WI38 (cell line): ENCODE results near the gene CCNT1.

ENCODE experiments used
- H3K4me3 ChIP-seq: 2 replicates; pipeline ENCODE4 v1.5.1; 2011; ENCODE audit warnings: low read depth, mild to moderate bottlenecking, control low read depth, low read length
- TF ChIP-seq, protein P1 (sequence below): IDR thresholded peaks from 2 replicates; pipeline ENCODE4 v1.5.1; 2012; ENCODE audit warnings: low read depth, mild to moderate bottlenecking, control low read depth, low read length

Gene CCNT1

DNA sequence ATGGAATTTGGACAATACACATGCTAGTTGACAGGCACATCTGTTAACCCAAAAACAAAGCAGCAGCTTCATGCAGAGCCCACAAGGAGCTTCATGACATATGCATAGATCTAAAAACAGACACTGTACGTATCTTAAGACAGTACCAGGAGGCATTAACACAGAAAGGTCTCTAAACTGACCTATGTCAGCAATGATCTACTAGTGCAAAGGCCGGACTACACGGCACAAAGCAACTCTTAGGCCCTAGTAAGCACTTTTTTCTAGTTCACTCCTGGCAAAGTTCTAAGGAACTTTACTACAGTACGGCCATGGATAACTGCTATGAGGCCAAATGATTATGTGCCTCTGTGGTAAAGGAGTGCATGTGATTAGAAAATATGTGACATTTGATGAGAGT, 26.1 kb downstream of the CCNT1 start:
- no peak overlapping the region for H3K4me3 ChIP-seq
- TF ChIP-seq, protein P1, sequence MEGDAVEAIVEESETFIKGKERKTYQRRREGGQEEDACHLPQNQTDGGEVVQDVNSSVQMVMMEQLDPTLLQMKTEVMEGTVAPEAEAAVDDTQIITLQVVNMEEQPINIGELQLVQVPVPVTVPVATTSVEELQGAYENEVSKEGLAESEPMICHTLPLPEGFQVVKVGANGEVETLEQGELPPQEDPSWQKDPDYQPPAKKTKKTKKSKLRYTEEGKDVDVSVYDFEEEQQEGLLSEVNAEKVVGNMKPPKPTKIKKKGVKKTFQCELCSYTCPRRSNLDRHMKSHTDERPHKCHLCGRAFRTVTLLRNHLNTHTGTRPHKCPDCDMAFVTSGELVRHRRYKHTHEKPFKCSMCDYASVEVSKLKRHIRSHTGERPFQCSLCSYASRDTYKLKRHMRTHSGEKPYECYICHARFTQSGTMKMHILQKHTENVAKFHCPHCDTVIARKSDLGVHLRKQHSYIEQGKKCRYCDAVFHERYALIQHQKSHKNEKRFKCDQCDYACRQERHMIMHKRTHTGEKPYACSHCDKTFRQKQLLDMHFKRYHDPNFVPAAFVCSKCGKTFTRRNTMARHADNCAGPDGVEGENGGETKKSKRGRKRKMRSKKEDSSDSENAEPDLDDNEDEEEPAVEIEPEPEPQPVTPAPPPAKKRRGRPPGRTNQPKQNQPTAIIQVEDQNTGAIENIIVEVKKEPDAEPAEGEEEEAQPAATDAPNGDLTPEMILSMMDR, result no peak

DNA sequence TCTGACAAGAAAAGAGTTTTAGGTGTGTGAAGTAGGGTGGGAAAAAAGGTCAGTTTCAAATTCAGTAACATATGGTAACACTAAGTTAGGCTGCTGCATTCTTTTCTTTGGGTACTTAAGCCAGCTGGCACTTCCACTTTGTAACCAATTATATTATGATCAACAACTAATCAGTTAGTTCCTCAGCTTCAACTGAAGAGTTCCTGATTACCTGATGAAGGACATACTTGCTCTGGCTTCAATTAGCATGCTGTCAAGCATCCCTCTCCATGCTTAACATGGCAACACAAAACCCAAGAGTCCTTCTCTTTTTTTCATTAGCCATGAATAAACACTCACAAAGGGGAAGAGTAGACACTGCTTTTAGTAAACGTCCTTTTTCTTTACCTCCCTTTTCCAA, 27.7 kb downstream of the CCNT1 start:
- TF ChIP-seq, protein P1, result no peak

DNA sequence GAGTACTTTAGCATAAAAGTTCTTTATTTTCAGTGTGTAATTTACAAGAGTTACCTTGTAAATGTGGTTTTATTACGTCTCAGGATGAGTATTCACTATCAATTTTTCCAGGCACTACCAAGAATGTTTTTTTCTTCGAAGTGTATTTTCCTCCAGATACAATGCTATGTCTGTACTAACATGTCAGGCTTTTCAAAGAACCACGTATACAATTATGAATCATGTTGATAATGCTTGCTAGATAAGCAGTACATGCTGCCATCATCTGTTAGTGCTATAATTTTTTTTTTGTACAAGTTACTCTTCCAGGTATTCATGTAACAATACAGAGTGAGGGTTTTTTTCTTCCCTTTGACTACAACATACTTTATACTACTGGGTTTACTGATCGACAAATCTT, 28.9 kb downstream of the CCNT1 start:
- TF ChIP-seq, protein P1, result no peak
- H3K4me3 ChIP-seq, result no peak overlapping the region

More for the DNA sequence above, 27.7 kb downstream of the CCNT1 start:
- H3K4me3 ChIP-seq, result no peak overlapping the region

DNA sequence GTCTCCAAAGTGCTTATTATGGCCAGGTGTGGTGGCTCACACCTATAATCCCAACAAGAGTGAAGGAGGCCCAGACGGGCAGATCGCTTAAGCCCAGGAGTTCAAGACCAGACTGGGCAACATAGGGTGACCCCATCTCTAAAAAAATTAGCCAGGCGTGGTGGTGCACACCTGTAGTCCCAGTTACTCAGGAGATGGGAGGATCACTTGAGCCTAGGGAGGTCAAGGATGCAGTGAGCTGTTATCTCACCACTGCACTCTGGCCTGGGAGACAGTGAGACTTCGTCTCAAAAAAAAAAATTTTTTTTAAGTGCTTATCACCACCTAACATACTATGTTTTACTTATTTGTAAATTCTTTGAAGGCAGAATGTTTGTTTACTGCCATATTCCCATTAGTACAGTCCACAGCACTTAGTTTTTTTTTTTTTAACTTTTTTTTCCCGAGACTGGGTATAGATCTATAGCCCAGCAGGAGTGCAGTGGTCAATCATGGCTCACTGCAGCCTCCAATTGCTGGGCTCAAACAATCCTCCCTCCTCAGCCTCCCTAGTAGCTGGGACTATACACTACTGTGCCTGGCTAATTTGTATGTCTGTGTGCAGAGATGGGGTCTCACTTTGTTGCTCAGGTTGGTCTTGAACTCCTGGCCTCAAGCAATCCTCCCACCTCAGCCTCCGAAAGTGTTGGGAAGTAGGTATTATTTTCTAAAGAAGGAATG, 29.7 kb downstream of the CCNT1 start:
- H3K4me3 ChIP-seq, result no peak overlapping the region
- TF ChIP-seq, protein P1, result no peak

DNA sequence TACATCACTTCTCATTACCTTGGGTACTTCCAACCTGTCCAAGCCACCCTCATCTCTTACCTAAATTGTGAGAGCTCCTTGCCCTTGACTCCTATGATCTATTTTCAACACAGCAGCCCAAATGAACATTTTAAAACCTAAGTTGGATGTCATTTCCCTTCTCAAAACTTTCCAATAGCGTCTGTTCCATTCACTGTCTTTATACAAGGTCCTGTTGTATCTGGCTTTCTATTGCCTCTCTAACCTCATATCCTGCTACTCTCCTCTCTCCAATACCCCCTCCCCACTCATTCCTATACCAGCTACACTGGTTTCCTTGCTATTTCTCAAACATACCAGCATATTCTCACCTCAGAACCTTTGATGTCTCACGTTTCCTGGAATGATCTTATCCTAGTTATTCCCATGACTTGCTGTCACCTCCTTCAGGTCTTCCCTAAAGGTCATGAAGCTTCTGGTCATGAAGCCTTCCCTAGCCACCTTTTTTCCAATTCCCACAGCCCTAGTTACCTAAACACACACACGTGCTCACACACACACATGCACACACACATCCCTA, 30.4 kb downstream of the CCNT1 start:
- TF ChIP-seq, protein P1, result no peak

DNA sequence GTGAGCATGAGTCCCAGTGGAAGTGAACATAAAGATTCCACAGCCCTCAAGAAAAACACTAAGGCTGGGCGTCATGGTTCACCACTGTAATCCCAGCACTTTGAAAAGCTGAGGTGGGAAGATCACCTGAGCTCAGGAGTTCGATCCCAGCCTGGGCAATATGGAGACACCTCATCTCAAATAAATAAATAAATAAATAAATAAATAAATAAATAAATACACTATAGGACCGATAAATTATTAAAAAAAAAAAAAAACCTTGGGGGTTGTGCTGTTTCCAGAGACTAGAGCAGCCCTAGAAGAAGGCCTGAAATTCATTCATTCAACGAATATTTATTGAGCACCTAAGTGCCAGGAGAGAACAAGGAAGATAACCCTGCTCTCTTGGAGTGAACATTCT, 33.0 kb downstream of the CCNT1 start:
- TF ChIP-seq, protein P1, result no peak
- H3K4me3 ChIP-seq, result no peak overlapping the region

More for the DNA sequence above, 30.4 kb downstream of the CCNT1 start:
- no peak overlapping the region for H3K4me3 ChIP-seq

DNA sequence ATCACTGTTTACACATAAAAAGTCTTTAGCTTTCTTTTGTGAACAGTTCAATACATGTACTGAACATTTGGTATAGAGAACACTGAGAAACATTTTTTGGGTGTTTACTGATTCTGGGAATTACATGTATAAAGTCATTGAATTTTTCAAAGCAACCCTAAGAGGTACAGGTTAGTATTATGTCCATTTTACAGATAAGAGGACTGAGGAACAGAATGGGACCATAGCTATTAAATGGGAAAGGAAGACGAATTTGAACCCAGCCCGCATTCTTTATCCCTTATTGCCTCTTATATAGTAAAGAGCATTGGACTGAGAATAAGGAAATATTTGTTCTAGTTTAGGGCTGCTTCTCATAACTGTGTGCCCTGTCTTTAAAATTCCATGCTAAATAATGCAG, 33.6 kb downstream of the CCNT1 start:
- TF ChIP-seq, protein P1, result no peak
- peak overlapping the region; percentile 98 for H3K4me3 ChIP-seq

DNA sequence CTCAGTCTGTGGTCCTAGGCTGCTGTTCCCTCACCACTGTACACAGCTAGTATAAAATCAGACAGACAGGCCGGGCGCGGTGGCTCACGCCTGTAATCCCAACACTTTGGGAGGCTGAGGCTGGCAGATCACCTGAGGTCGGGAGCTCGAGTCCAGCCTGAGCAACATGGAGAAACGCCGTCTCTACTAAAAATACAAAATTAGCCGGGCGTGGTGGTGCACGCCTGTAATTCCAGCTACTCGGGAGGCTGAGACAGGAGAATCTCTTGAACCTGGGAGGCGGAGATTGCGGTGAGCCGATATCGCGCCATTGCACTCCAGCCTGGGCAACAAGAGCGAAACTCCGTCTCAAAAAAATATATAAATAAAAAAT, 34.0 kb downstream of the CCNT1 start:
- H3K4me3 ChIP-seq, result peak overlapping the region; percentile 98
